Stimulated activated CD4-positive, alpha-beta T cell treated with anti-CD3 and anti-CD28 coated beads, Interleukin-12 subunit alpha, Interleukin-12 subunit beta, amount 100 ng/mL, for 24 hours (primary cell): Measurements from ENCODE around the gene TESK2.
"Not testable (repeated sequence)": the region's sequence is repeated elsewhere in the genome, so short reads cannot be mapped to it uniquely, and the experiment has no call there.

ENCODE experiments used
- DNase-seq, 2 experiments: peaks; one replicate each; pipeline ENCODE4 v3.0.0-alpha.2; 2020; ENCODE audit warnings: low read depth in 2 of 2

TESK2 gene

GRCh38 chr1:45412899-45413298 lies 78.1 kb downstream of the TESK2 start:
- DNase-seq: no peak

- no peak for DNase-seq
These were observed 79.5 kb downstream of the TESK2 start for GRCh38 chr1:45411510-45411899.

GRCh38 chr1:45410850-45411509 lies 80.0 kb downstream of the TESK2 start:
- DNase-seq: no peak

- DNase-seq: no peak
These were observed 81.7 kb downstream of the TESK2 start for GRCh38 chr1:45409276-45409675.

- no peak for DNase-seq
These were observed 83.2 kb downstream of the TESK2 start for GRCh38 chr1:45407629-45408287.

GRCh38 chr1:45405636-45406035 lies 85.3 kb downstream of the TESK2 start:
- no peak for DNase-seq

- DNase-seq: no peak
These were observed 87.2 kb downstream of the TESK2 start for GRCh38 chr1:45403718-45404117.

- no peak for DNase-seq
These were observed 87.7 kb downstream of the TESK2 start for GRCh38 chr1:45403298-45403697.

GRCh38 chr1:45401524-45401923 lies 89.4 kb downstream of the TESK2 start:
- no peak for DNase-seq

GRCh38 chr1:45400049-45400448 lies 90.9 kb downstream of the TESK2 start:
- no peak for DNase-seq

- no peak for DNase-seq
These were observed 93.7 kb downstream of the TESK2 start for GRCh38 chr1:45397285-45397684.

- no peak for DNase-seq
These were observed 95.4 kb downstream of the TESK2 start for GRCh38 chr1:45395582-45395981.

GRCh38 chr1:45395051-45395450 lies 95.9 kb downstream of the TESK2 start:
- DNase-seq: no peak

GRCh38 chr1:45394342-45394741 lies 96.6 kb downstream of the TESK2 start:
- no peak for DNase-seq

GRCh38 chr1:45393718-45394302 lies 97.2 kb downstream of the TESK2 start:
- DNase-seq: no peak

GRCh38 chr1:45386219-45386618 lies 104.7 kb downstream of the TESK2 start:
- DNase-seq: no peak

- DNase-seq: no peak
These were observed 105.7 kb downstream of the TESK2 start for GRCh38 chr1:45385302-45385701.

- DNase-seq: not testable (repeated sequence)
These were observed 106.8 kb downstream of the TESK2 start for GRCh38 chr1:45384213-45384612.

- no peak for DNase-seq
These were observed 107.8 kb downstream of the TESK2 start for GRCh38 chr1:45383191-45383590.

GRCh38 chr1:45381243-45381642 lies 109.7 kb downstream of the TESK2 start:
- DNase-seq: no peak

- no peak for DNase-seq
These were observed 110.2 kb downstream of the TESK2 start for GRCh38 chr1:45380730-45381129.

GRCh38 chr1:45380125-45380524 lies 110.8 kb downstream of the TESK2 start:
- no peak for DNase-seq

- no peak for DNase-seq
These were observed 111.4 kb downstream of the TESK2 start for GRCh38 chr1:45379524-45379923.
